Liver (tissue), 9 donors: ENCODE results near the gene KLF15. TPM values are rescaled to one million over a fixed set of nuclear protein-coding genes. Genes with fewer than 3 reads are reported as not detected.

Experiments
- DNase-seq: peaks from one replicate; pipeline ENCODE4 v3.0.0-alpha.2; 2017; ENCODE audit warnings: low spot score
- H3K27ac ChIP-seq, 2 donors: one replicate each; pipeline ENCODE4 v1.7.0; 2013; ENCODE audit warnings: inconsistent platforms in 2 of 2, low read length in 2 of 2, control low read depth in 1 of 2, low read depth in 1 of 2, mild to moderate bottlenecking in 1 of 2
- H3K27me3 ChIP-seq, 4 donors: one replicate each; pipeline versions ENCODE4 v1.6.1 to v1.7.0; 2013; ENCODE audit warnings: low read length in 3 of 4, inconsistent platforms in 1 of 4, mild to moderate bottlenecking in 1 of 4, moderate library complexity in 1 of 4; ENCODE audit not compliant: control insufficient read depth in 4 of 4, insufficient read depth in 4 of 4
- H3K36me3 ChIP-seq, 4 donors: one replicate each; pipeline versions ENCODE4 v1.6.1 to v1.7.0; 2013; ENCODE audit warnings: low read length in 3 of 4, mild to moderate bottlenecking in 3 of 4, low read depth in 1 of 4, moderate library complexity in 1 of 4; ENCODE audit not compliant: control insufficient read depth in 4 of 4, insufficient read depth in 3 of 4
- H3K4me1 ChIP-seq, 4 donors: one replicate each; pipeline versions ENCODE4 v1.6.1 to v1.7.0; 2013; ENCODE audit warnings: low read length in 3 of 4, mild to moderate bottlenecking in 3 of 4, moderate library complexity in 1 of 4; ENCODE audit not compliant: control insufficient read depth in 4 of 4, insufficient read depth in 4 of 4
- H3K4me3 ChIP-seq, 3 donors: one replicate each; pipeline versions ENCODE4 v1.6.1 to v1.7.0; 2013; ENCODE audit warnings: low read length in 3 of 3, control low read depth in 1 of 3, low read depth in 1 of 3, mild to moderate bottlenecking in 1 of 3
- H3K9ac ChIP-seq, 2 donors: one replicate each; pipeline ENCODE4 v1.7.0; 2013; ENCODE audit warnings: low read length in 2 of 2, mild to moderate bottlenecking in 2 of 2, moderate library complexity in 2 of 2, control low read depth in 1 of 2, low read depth in 1 of 2
- H3K9me3 ChIP-seq, 4 donors: one replicate each; pipeline versions ENCODE4 v1.6.1 to v1.7.0; 2013; ENCODE audit warnings: low read length in 3 of 4; ENCODE audit not compliant: control insufficient read depth in 4 of 4
- ATF3 ChIP-seq: IDR thresholded peaks from 2 replicates; pipeline ENCODE4 v1.6.1; 2016; ENCODE audit warnings: antibody characterized with exemption
- EGR1 ChIP-seq, 2 donors: IDR thresholded peaks; 2 replicates each; pipeline ENCODE4 v1.6.1; 2016 to 2018; ENCODE audit warnings: antibody characterized with exemption in 2 of 2, low read depth in 2 of 2
- FOXA1 ChIP-seq: IDR thresholded peaks from 2 replicates; pipeline ENCODE4 v1.6.1; 2016; ENCODE audit warnings: antibody characterized with exemption
- FOXA2 ChIP-seq: IDR thresholded peaks from 2 replicates; pipeline ENCODE4 v1.6.1; 2016; ENCODE audit warnings: antibody characterized with exemption
- GABPA ChIP-seq, 2 donors: IDR thresholded peaks in 1 of 2; conservative IDR thresholded peaks in 1 of 2; 2 replicates each; pipeline ENCODE4 v1.6.1; 2016; ENCODE audit warnings: antibody characterized with exemption in 2 of 2, mild to moderate bottlenecking in 1 of 2, moderate library complexity in 1 of 2
- HNF4A ChIP-seq, 2 donors: conservative IDR thresholded peaks; 2 replicates each; pipeline ENCODE4 v1.6.1; 2016; ENCODE audit warnings: antibody characterized with exemption in 2 of 2, mild to moderate bottlenecking in 2 of 2
- HNF4G ChIP-seq: IDR thresholded peaks from 2 replicates; pipeline ENCODE4 v1.6.1; 2016; ENCODE audit warnings: antibody characterized with exemption
- JUND ChIP-seq, 2 donors: IDR thresholded peaks; 2 replicates each; pipeline ENCODE4 v1.6.1; 2016; ENCODE audit warnings: antibody characterized with exemption in 2 of 2
- RAD21 ChIP-seq, 2 donors: IDR thresholded peaks; 2 replicates each; pipeline ENCODE4 v1.6.1; 2016; ENCODE audit warnings: antibody characterized with exemption in 2 of 2, mild to moderate bottlenecking in 2 of 2
- RXRA ChIP-seq, 2 donors: IDR thresholded peaks; 2 replicates each; pipeline ENCODE4 v1.6.1; 2017 to 2018; ENCODE audit warnings: antibody characterized with exemption in 2 of 2, mild to moderate bottlenecking in 1 of 2
- SP1 ChIP-seq: IDR thresholded peaks from 2 replicates; pipeline ENCODE4 v1.6.1; 2018; ENCODE audit warnings: antibody characterized with exemption, mild to moderate bottlenecking
- YY1 ChIP-seq: IDR thresholded peaks from 2 replicates; pipeline ENCODE4 v1.6.1; 2016; ENCODE audit warnings: antibody characterized with exemption, mild to moderate bottlenecking
- WGBS: extraction: QIAGEN DNeasy Blood & Tissue Kit; methylation state at CpG from one replicate; pipeline ENCODE4 v1.1.7; 2013; 5-methylcytosine and 5-hydroxymethylcytosine counted together
- polyA plus RNA-seq, 2 donors: library from polyadenylated mRNA; stranded (reverse) in 1 of 2; unstranded in 1 of 2; fragments of 200-250 nt in 1 of 2; fragments of >200 nt in 1 of 2; fragmentation: Nextera tagmentation in 1 of 2; extraction: Ambion mirVana in 1 of 2; gene quantifications; one replicate each; pipeline versions ENCODE4 v1.2.1 to v1.2.3, GENCODE V29; 2013 to 2015
- total RNA-seq, 2 donors: library from RNA; depleted of rRNA; stranded (reverse); fragments of >200 nt; gene quantifications; one replicate each; pipeline ENCODE4 v1.2.3, GENCODE V29; 2014
- TF ChIP-seq, protein P1 (sequence below): IDR thresholded peaks from 2 replicates; pipeline ENCODE4 v1.6.1; 2016; ENCODE audit warnings: antibody characterized with exemption
- donor health status: healthy.
- donor health status: healthy.
- donor health status: healthy.
- donor health status: healthy.
- donor health status: healthy.

KLF15 gene
- total and polyA plus RNA-seq, 4 donors = 21.4 to 103 (median 49.3) TPM

GRCh38 chr3:126377211-126377610 is 20.0 kb upstream of the KLF15 start:
- H3K36me3 ChIP-seq = no peaks in the 10 kb centered on the region
- no peak for DNase-seq
- 98% methylated on average over 3 of the region's 3 CpGs for WGBS
- H3K9ac ChIP-seq = no peak overlapping the region
- H3K9me3 ChIP-seq = no peaks in the 10 kb centered on the region
- peaks cover 10 to 26% (median 24%) of the 10 kb centered on the region in 4 donors for H3K4me1 ChIP-seq
- H3K27me3 ChIP-seq = no peaks in the 10 kb centered on the region
- H3K27ac ChIP-seq = no peak overlapping the region
- H3K4me3 ChIP-seq = no peak overlapping the region
- TF ChIP-seq YY1 = no peak
- TF ChIP-seq EGR1 (IDR thresholded peaks at IDR 0.05; ENCODE audit: low read depth in 2 of 2) = no peak
- TF ChIP-seq ATF3 = no peak
- TF ChIP-seq RXRA (IDR thresholded peaks at IDR 0.05) = no peak
- TF ChIP-seq RAD21 (IDR thresholded peaks at IDR 0.05) = no peak
- no peak for TF ChIP-seq GABPA (IDR thresholded peaks at IDR 0.05 in 1 of 2, conservative IDR thresholded peaks at IDR 0.05 in 1 of 2)
- TF ChIP-seq, protein P1, sequence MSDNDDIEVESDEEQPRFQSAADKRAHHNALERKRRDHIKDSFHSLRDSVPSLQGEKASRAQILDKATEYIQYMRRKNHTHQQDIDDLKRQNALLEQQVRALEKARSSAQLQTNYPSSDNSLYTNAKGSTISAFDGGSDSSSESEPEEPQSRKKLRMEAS = no peak
- TF ChIP-seq HNF4A (conservative IDR thresholded peaks at IDR 0.05) = no peak

DNA sequence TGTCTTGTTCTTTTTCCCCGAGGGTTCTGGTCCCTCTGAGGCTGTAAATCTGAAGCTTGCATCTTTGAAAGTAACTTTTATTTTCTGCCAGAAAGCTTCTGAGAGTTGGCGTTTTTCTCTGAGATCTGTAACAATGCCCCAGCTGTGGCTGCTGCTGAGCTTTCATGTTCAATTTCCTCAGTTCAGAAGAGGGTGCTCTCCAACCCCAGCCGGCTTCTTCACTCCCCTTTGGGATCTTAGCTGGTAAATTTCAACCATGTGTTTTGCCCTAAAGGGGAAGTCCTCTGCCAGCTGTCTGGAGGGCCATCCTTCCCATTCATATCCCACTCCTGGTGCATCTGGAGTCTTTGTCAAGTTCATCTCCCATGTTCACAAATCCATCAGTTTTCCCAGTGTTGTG is 19.2 kb upstream of the KLF15 start:
- no peak for DNase-seq
- no peak overlapping the region for H3K27ac ChIP-seq

DNA sequence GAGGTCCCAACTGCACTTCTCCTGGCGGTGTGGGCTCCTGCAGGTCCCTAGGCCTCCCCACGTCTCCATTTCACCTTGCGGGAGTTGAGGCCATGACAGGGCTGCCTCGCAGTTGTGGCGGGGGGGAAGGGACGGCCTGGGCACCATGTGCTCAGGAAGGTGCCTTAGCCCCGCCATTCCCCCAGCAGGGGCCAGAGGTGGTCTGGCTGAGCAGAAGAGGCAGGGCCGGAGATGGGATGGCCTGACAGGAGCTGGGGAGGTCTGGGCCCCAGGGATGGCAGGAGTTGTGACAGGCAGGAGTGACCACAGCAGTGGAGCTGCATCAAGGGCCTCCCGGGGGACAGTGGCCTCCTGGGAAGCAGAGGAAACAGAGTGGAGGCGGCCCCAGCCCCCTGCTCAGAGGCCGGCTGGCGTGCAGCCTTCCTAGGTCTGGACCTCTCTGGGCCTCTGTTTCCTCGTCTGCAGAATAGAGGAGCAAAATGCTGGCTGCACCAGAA is 18.7 kb upstream of the KLF15 start:
- Histone ChIP-seq H3K9ac (no peak overlapping the region), H3K36me3 (no peaks in the 10 kb centered on the region), H3K9me3 (no peaks in the 10 kb centered on the region), H3K27me3 (no peaks in the 10 kb centered on the region), H3K4me3 (no peak overlapping the region), H3K4me1 (peaks cover 10 to 30% (median 27%) of the 10 kb centered on the region in 4 donors), H3K27ac (no peak overlapping the region)
- no peak for TF ChIP-seq GABPA (IDR thresholded peaks at IDR 0.05 in 1 of 2, conservative IDR thresholded peaks at IDR 0.05 in 1 of 2)
- no peak for TF ChIP-seq JUND (IDR thresholded peaks at IDR 0.05)
- TF ChIP-seq HNF4A (conservative IDR thresholded peaks at IDR 0.05) = no peak
- TF ChIP-seq HNF4G = no peak
- DNase-seq = no peak
- 91% methylated on average over 13 of the region's 13 CpGs for WGBS

More for the DNA sequence above, 19.2 kb upstream of the KLF15 start:
- 76% methylated on average over 3 of the region's 3 CpGs for WGBS
- H3K4me1 ChIP-seq = peaks cover 10 to 30% (median 27%) of the 10 kb centered on the region in 4 donors
- no peaks in the 10 kb centered on the region for H3K36me3 ChIP-seq
- no peaks in the 10 kb centered on the region for H3K27me3 ChIP-seq
- no peak overlapping the region for H3K4me3 ChIP-seq
- no peak overlapping the region for H3K9ac ChIP-seq
- H3K9me3 ChIP-seq = no peaks in the 10 kb centered on the region
- TF ChIP-seq FOXA1 (no peak), HNF4G (no peak), FOXA2 (no peak), SP1 (no peak), HNF4A (conservative IDR thresholded peaks at IDR 0.05) (no peak), YY1 (no peak), JUND (IDR thresholded peaks at IDR 0.05) (no peak), RAD21 (IDR thresholded peaks at IDR 0.05) (no peak), EGR1 (IDR thresholded peaks at IDR 0.05; ENCODE audit: low read depth in 2 of 2) (no peak), ATF3 (no peak), GABPA (IDR thresholded peaks at IDR 0.05 in 1 of 2, conservative IDR thresholded peaks at IDR 0.05 in 1 of 2) (no peak)
- TF ChIP-seq, protein P1 = no peak
